ENCODE data around the gene C14orf119. TPM values are rescaled to one million over a fixed set of nuclear protein-coding genes. Genes with fewer than 3 reads are reported as not detected.

Gene C14orf119
- total and polyA plus RNA-seq, 10 donors, result 28.0 to 47.0 (median 39.0) TPM

- intact Hi-C loops (cut with DNase I; ENCODE audit: low total_unique reads), result loop anchor here (10.0 kb wide), 1 partner anchor 167 kb away; no protein-coding TSS in a partner anchor
- Histone ChIP-seq H3K4me1 (peaks cover 0 to 53% (median 16%) of the 10 kb centered on the region in 6 donors), H3K9me3 (no peaks in the 10 kb centered on the region), H3K36me3 (peaks cover 0 to 40% (median 2%) of the 10 kb centered on the region in 6 donors), H3K27me3 (replicated peaks in 1 of 7) (no peaks in the 10 kb centered on the region), H3K4me3 (no peak overlapping the region), H3K27ac (no peak overlapping the region)
- TF ChIP-seq POLR2A (IDR thresholded peaks at IDR 0.05), result no peak
- TF ChIP-seq POLR2AphosphoS5 (IDR thresholded peaks at IDR 0.05), result no peak
- TF ChIP-seq CTCF (IDR thresholded peaks at IDR 0.05 in 8 of 11, conservative IDR thresholded peaks at IDR 0.05 in 3 of 11), result no peak
- WGBS, 5 donors, result 82 to 89% (median 83%) methylated on average over 3 of the region's 3 CpGs
- no peak for DNase-seq
These were observed 32.6 kb downstream of the C14orf119 start for GRCh38 chr14:23127861-23128260.

GRCh38 chr14:23128969-23129758, 33.9 kb downstream of the C14orf119 start:
- Histone ChIP-seq H3K27me3 (replicated peaks in 1 of 7) (no peaks in the 10 kb centered on the region), H3K4me3 (no peak overlapping the region), H3K4me1 (peaks cover 0 to 42% (median 13%) of the 10 kb centered on the region in 6 donors), H3K36me3 (peaks cover 0 to 40% (median 2%) of the 10 kb centered on the region in 6 donors), H3K27ac (peak overlapping the region in 1 of 8 donors; percentile 5), H3K9me3 (no peaks in the 10 kb centered on the region)
- TF ChIP-seq CTCF (IDR thresholded peaks at IDR 0.05 in 8 of 11, conservative IDR thresholded peaks at IDR 0.05 in 3 of 11) (no peak), POLR2AphosphoS5 (IDR thresholded peaks at IDR 0.05) (no peak), POLR2A (IDR thresholded peaks at IDR 0.05) (no peak)
- DNase-seq, result peak; percentile 1
- intact Hi-C loops (cut with DNase I; ENCODE audit: low total_unique reads), result loop anchor here (10.0 kb wide), 1 partner anchor 166 kb away; no protein-coding TSS in a partner anchor
- WGBS, 5 donors, result 79 to 85% (median 80%) methylated on average over 7 of the region's 7 CpGs

- 78 to 92% (median 85%) methylated on average over 7 of the region's 7 CpGs for WGBS, 5 donors
- Histone ChIP-seq H3K27ac (peak overlapping the region in 1 of 8 donors; percentile 5), H3K36me3 (peaks cover 0 to 40% (median 2%) of the 10 kb centered on the region in 6 donors), H3K9me3 (no peaks in the 10 kb centered on the region), H3K4me1 (peaks cover 0 to 39% (median 13%) of the 10 kb centered on the region in 6 donors), H3K27me3 (replicated peaks in 1 of 7) (no peaks in the 10 kb centered on the region), H3K4me3 (no peak overlapping the region)
- TF ChIP-seq CTCF (IDR thresholded peaks at IDR 0.05 in 8 of 11, conservative IDR thresholded peaks at IDR 0.05 in 3 of 11), result no peak
- TF ChIP-seq POLR2AphosphoS5 (IDR thresholded peaks at IDR 0.05), result no peak
- no peak for TF ChIP-seq POLR2A (IDR thresholded peaks at IDR 0.05)
- peak; percentile 15 for DNase-seq
- intact Hi-C loops (cut with DNase I; ENCODE audit: low total_unique reads), result loop anchor here (10.0 kb wide), 1 partner anchor 165 kb away; no protein-coding TSS in a partner anchor
These were observed 34.5 kb downstream of the C14orf119 start for GRCh38 chr14:23129759-23130316.

GRCh38 chr14:23130871-23131270, 35.6 kb downstream of the C14orf119 start:
- DNase-seq, result peak; percentile 53
- no peak overlapping the region for H3K4me3 ChIP-seq
- TF ChIP-seq POLR2AphosphoS5 (IDR thresholded peaks at IDR 0.05), result peak in 1 of 3 donors; percentile 26
- TF ChIP-seq POLR2A (IDR thresholded peaks at IDR 0.05), result no peak
- no peak overlapping the region for H3K27ac ChIP-seq
- intact Hi-C loops (cut with DNase I; ENCODE audit: low total_unique reads), result no loop called here
- H3K9me3 ChIP-seq, result no peaks in the 10 kb centered on the region
- WGBS, 5 donors, result 31 to 66% (median 41%) methylated on average over 3 of the region's 3 CpGs
- no peaks in the 10 kb centered on the region for H3K27me3 ChIP-seq (replicated peaks in 1 of 7)
- H3K4me1 ChIP-seq, result peaks cover 0 to 39% (median 13%) of the 10 kb centered on the region in 6 donors
- H3K36me3 ChIP-seq, result peaks cover 0 to 41% (median 2%) of the 10 kb centered on the region in 6 donors
